CD14-positive monocyte (primary cell): ENCODE data around the gene PTPRN2. TPM values are rescaled to one million over a fixed set of nuclear protein-coding genes. Genes with fewer than 3 reads are reported as not detected.

Experiments
- DNase-seq, 3 donors: peaks; one replicate each; pipeline ENCODE4 v3.0.0-alpha.2; 2011 to 2022
- H2AFZ ChIP-seq: 2 replicates; pipeline ENCODE4 v1.6.0; 2012; ENCODE audit warnings: mild to moderate bottlenecking, low read depth, low read length, inconsistent platforms; ENCODE audit not compliant: insufficient read depth, poor library complexity, severe bottlenecking
- H3K27ac ChIP-seq, 2 donors: 1 replicate in 1 of 2; 2 replicates in 1 of 2; pipeline ENCODE4 v1.5.1; 2012 to 2013; ENCODE audit warnings: low read length in 2 of 2, control low read depth in 1 of 2, inconsistent platforms in 1 of 2, low read depth in 1 of 2, mild to moderate bottlenecking in 1 of 2
- H3K27me3 ChIP-seq, 2 donors: one replicate each; pipeline versions ENCODE4 v1.6.0 to v1.6.1; 2011 to 2013; ENCODE audit warnings: low read length in 2 of 2; ENCODE audit not compliant: control insufficient read depth in 2 of 2, insufficient read depth in 2 of 2
- H3K36me3 ChIP-seq, 2 donors: replicated peaks in 1 of 2; 1 replicate in 1 of 2; 2 replicates in 1 of 2; pipeline versions ENCODE4 v1.5.1 to v1.6.1; 2012 to 2013; ENCODE audit warnings: low read length in 2 of 2, control low read depth in 1 of 2, inconsistent platforms in 1 of 2, mild to moderate bottlenecking in 1 of 2; ENCODE audit not compliant: insufficient read depth in 2 of 2, control insufficient read depth in 1 of 2
- H3K4me1 ChIP-seq, 2 donors: 1 replicate in 1 of 2; 2 replicates in 1 of 2; pipeline versions ENCODE4 v1.5.1 to v1.6.1; 2012 to 2013; ENCODE audit warnings: low read length in 2 of 2, control low read depth in 1 of 2, inconsistent platforms in 1 of 2, mild to moderate bottlenecking in 1 of 2, moderate library complexity in 1 of 2; ENCODE audit not compliant: insufficient read depth in 2 of 2, control insufficient read depth in 1 of 2
- H3K4me2 ChIP-seq: replicated peaks from 2 replicates; pipeline ENCODE3; 2012; ENCODE audit warnings: low read length, moderate library complexity, mild to moderate bottlenecking; ENCODE audit not compliant: poor library complexity, severe bottlenecking; ENCODE audit errors: extremely low read depth
- H3K4me3 ChIP-seq, 3 experiments: fragments of 200-600 bp in 1 of 3; sonication (generic) in 1 of 3; replicated peaks in 1 of 3; 1 replicate in 2 of 3; 2 replicates in 1 of 3; pipeline ENCODE4 v1.5.1; 2011 to 2013; ENCODE audit warnings: low read length in 3 of 3, mild to moderate bottlenecking in 3 of 3, control low read depth in 2 of 3, low read depth in 2 of 3, inconsistent platforms in 1 of 3, moderate library complexity in 1 of 3
- H3K79me2 ChIP-seq: 2 replicates; pipeline ENCODE4 v1.6.0; 2012; ENCODE audit warnings: mild to moderate bottlenecking, control low read depth, inconsistent platforms, low read length, moderate library complexity; ENCODE audit not compliant: insufficient read depth
- H3K9ac ChIP-seq: 2 replicates; pipeline ENCODE4 v1.6.0; 2017; ENCODE audit warnings: low read length, mild to moderate bottlenecking; ENCODE audit not compliant: insufficient read depth, poor library complexity, severe bottlenecking
- H3K9me3 ChIP-seq, 2 donors: replicated peaks in 1 of 2; 1 replicate in 1 of 2; 2 replicates in 1 of 2; pipeline versions ENCODE4 v1.5.1 to v1.6.1; 2012 to 2013; ENCODE audit warnings: low read length in 2 of 2, control low read depth in 1 of 2; ENCODE audit not compliant: control insufficient read depth in 1 of 2, insufficient read depth in 1 of 2
- H4K20me1 ChIP-seq: 2 replicates; pipeline ENCODE4 v1.6.0; 2012; ENCODE audit warnings: mild to moderate bottlenecking, low read length, control low read depth, moderate library complexity; ENCODE audit not compliant: insufficient read depth
- H3K27ac Mint-ChIP-seq, 7 donors: one replicate each; pipeline ENCODE4 v1.8.0; 2020; ENCODE audit warnings: mild to moderate bottlenecking in 7 of 7, mixed read lengths in 7 of 7, moderate library complexity in 6 of 7, inconsistent platforms in 2 of 7
- H3K27me3 Mint-ChIP-seq, 3 donors: one replicate each; pipeline ENCODE4 v1.8.0; 2021 to 2022; ENCODE audit warnings: low read depth in 3 of 3, mild to moderate bottlenecking in 3 of 3, mixed read lengths in 3 of 3, moderate library complexity in 3 of 3, inconsistent platforms in 1 of 3
- H3K36me3 Mint-ChIP-seq, 2 donors: one replicate each; pipeline ENCODE4 v1.8.0; 2020; ENCODE audit warnings: mixed read lengths in 2 of 2, inconsistent platforms in 1 of 2, mild to moderate bottlenecking in 1 of 2
- H3K4me1 Mint-ChIP-seq: one replicate; pipeline ENCODE4 v1.8.0; 2020; ENCODE audit warnings: mild to moderate bottlenecking, mixed read lengths
- H3K4me3 Mint-ChIP-seq, 2 donors: one replicate each; pipeline ENCODE4 v1.8.0; 2020; ENCODE audit warnings: mild to moderate bottlenecking in 2 of 2, mixed read lengths in 2 of 2, moderate library complexity in 1 of 2
- H3K9me3 Mint-ChIP-seq, 7 donors: one replicate each; pipeline ENCODE4 v1.8.0; 2020 to 2022; ENCODE audit warnings: mixed read lengths in 7 of 7, mild to moderate bottlenecking in 6 of 7, moderate library complexity in 6 of 7, inconsistent platforms in 2 of 7
- CTCF ChIP-seq: fragments of 200-600 bp; IDR thresholded peaks from one replicate; pipeline ENCODE4 v1.8.0; 2022; ENCODE audit warnings: antibody characterized with exemption, mild to moderate bottlenecking
- WGBS: methylation state at CpG from one replicate; pipeline ENCODE4 v1.1.5; 2013; ENCODE audit warnings: missing lambda C conversion rate; ENCODE audit not compliant: insufficient coverage; 5-methylcytosine and 5-hydroxymethylcytosine counted together
- intact Hi-C, 2 donors: fragments of 100-400 bp; cut with micrococcal nuclease; formaldehyde crosslinking; loops; one replicate each; pipeline versions ENCODE4 v1.15.0 to v1.15.1; 2023
- polyA plus RNA-seq, 3 donors: library from polyadenylated mRNA; depleted of rRNA in 1 of 3; unstranded in 2 of 3; stranded (reverse) in 1 of 3; fragments of 300-500 nt in 2 of 3; fragments of >200 nt in 1 of 3; fragmentation: Illumina TruSeq in 2 of 3; gene quantifications; 1 replicate in 2 of 3; 2 replicates in 1 of 3; pipeline ENCODE4 v1.2.3, GENCODE V29; 2012 to 2021

The PTPRN2 gene
- polyA plus RNA-seq, 3 donors = 0.25 to 1.4 (median 0.97) TPM

- no peaks in the 10 kb centered on the region for H3K27me3 ChIP-seq
- Mint-ChIP-seq H3K27ac (no peak overlapping the region), H3K4me1 (no peaks in the 10 kb centered on the region), H3K27me3 (peaks cover 0 to 6% (median 0%) of the 10 kb centered on the region in 3 donors), H3K4me3 (no peak overlapping the region), H3K9me3 (peaks cover 0 to 4% (median 2%) of the 10 kb centered on the region in 7 donors), H3K36me3 (no peaks in the 10 kb centered on the region)
- H3K4me2 ChIP-seq = no peak overlapping the region
- DNase-seq = no peak
- H3K27ac ChIP-seq = no peak overlapping the region
- H3K79me2 ChIP-seq = no peaks in the 10 kb centered on the region
- H2AFZ ChIP-seq = no peak overlapping the region
- H4K20me1 ChIP-seq = no peaks in the 10 kb centered on the region
- intact Hi-C loops = no loop called here
- no peak for TF ChIP-seq CTCF
- WGBS = 92% methylated on average over 14 of the region's 18 CpGs
- peaks cover 0 to 8% of the 10 kb centered on the region in 2 donors for H3K9me3 ChIP-seq
- H3K4me1 ChIP-seq = no peaks in the 10 kb centered on the region
- no peak overlapping the region for H3K9ac ChIP-seq
- no peaks in the 10 kb centered on the region for H3K36me3 ChIP-seq
- H3K4me3 ChIP-seq = no peak overlapping the region
These were observed 935.3 kb downstream of the PTPRN2 start for GRCh38 chr7:157652161-157652953.

- Histone ChIP-seq H3K36me3 (no peaks in the 10 kb centered on the region), H3K4me1 (no peaks in the 10 kb centered on the region), H3K4me3 (no peak overlapping the region), H3K9ac (no peak overlapping the region), H3K4me2 (no peak overlapping the region), H4K20me1 (no peaks in the 10 kb centered on the region), H3K27me3 (no peaks in the 10 kb centered on the region), H3K79me2 (no peaks in the 10 kb centered on the region), H2AFZ (no peak overlapping the region), H3K9me3 (peaks cover 0 to 7% of the 10 kb centered on the region in 2 donors), H3K27ac (no peak overlapping the region)
- Mint-ChIP-seq H3K27me3 (peaks cover 0 to 6% (median 0%) of the 10 kb centered on the region in 3 donors), H3K4me3 (no peak overlapping the region), H3K4me1 (no peaks in the 10 kb centered on the region), H3K27ac (peak overlapping the region in 1 of 7 donors; percentile 36), H3K9me3 (peaks cover 0 to 4% (median 2%) of the 10 kb centered on the region in 7 donors), H3K36me3 (no peaks in the 10 kb centered on the region)
- no peak for DNase-seq
- intact Hi-C loops = no loop called here
- TF ChIP-seq CTCF = no peak
- WGBS = 89% methylated on average over 18 of the region's 28 CpGs
These were observed 936.1 kb downstream of the PTPRN2 start for GRCh38 chr7:157651366-157652160.
